ENCODE measurements around the gene HIRA. TPM values are rescaled to one million over a fixed set of nuclear protein-coding genes. Genes with fewer than 3 reads are reported as not detected.
"Not testable (repeated sequence)": the region's sequence is repeated elsewhere in the genome, so short reads cannot be mapped to it uniquely, and the experiment has no call there.

The HIRA gene
- total RNA-seq, 4 donors from 2014 or later = 24.9 to 104 (median 31.8) TPM

DNA sequence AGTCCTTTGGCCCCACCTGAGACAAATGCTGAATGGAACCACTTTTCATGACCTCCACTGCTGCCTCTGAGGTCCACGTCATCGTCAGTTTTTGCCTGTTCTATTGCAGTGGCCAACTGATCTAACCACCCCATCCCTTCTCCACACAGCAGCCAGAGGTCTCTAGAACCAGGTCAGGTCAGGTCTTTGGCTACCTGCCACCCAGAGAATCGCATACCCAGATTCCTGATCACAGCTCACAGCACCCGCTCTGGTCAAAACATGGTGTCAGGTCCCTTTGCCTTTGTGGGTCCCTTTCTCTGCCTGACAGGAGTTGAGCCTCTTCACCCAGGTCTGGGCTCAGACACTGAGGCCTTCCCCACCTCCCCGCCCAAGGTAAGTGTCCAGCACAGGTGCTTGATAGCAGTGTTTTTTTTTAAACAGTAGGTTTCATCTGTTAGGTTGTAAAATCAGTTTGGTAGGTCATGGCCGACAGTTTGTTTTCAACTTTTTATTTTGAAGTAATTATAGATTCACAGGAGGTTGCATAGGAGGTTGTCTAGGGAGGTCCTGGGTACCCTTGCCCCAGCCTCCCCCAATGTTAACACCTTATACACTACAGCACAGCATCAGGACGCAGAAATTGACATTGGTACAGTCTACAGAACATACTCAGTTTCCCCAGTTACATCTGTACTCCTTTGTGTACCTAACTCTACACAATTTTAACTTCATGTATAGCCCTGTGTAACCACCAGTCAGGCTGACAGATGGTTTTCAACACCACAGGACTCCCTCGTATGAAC lies 9.1 kb upstream of the HIRA start:
- Histone ChIP-seq H3K4me1 (peaks cover 0 to 3% (median 0%) of the 10 kb centered on the region in 4 donors), H3K36me3 (peaks cover 0 to 28% (median 0%) of the 10 kb centered on the region in 3 donors), H3K4me3 (no peak overlapping the region), H3K9me3 (no peaks in the 10 kb centered on the region), H3K27ac (no peak overlapping the region), H3K27me3 (no peaks in the 10 kb centered on the region)
- no peak for DNase-seq
- no peak for TF ChIP-seq CTCF (IDR thresholded peaks at IDR 0.05)
- TF ChIP-seq POLR2A (IDR thresholded peaks at IDR 0.05) = no peak

- no peak overlapping the region for H3K4me3 ChIP-seq
- no peaks in the 10 kb centered on the region for H3K27me3 ChIP-seq
- H3K36me3 ChIP-seq = peaks cover 0 to 22% (median 0%) of the 10 kb centered on the region in 3 donors
- H3K27ac ChIP-seq = no peak overlapping the region
- H3K4me1 ChIP-seq = peaks cover 0 to 5% (median 0%) of the 10 kb centered on the region in 4 donors
- no peak for DNase-seq
- no peaks in the 10 kb centered on the region for H3K9me3 ChIP-seq
- TF ChIP-seq POLR2A (IDR thresholded peaks at IDR 0.05) = no peak
- TF ChIP-seq CTCF (IDR thresholded peaks at IDR 0.05) = no peak
These were observed 6.8 kb upstream of the HIRA start for GRCh38 chr22:19438298-19438697.

DNA sequence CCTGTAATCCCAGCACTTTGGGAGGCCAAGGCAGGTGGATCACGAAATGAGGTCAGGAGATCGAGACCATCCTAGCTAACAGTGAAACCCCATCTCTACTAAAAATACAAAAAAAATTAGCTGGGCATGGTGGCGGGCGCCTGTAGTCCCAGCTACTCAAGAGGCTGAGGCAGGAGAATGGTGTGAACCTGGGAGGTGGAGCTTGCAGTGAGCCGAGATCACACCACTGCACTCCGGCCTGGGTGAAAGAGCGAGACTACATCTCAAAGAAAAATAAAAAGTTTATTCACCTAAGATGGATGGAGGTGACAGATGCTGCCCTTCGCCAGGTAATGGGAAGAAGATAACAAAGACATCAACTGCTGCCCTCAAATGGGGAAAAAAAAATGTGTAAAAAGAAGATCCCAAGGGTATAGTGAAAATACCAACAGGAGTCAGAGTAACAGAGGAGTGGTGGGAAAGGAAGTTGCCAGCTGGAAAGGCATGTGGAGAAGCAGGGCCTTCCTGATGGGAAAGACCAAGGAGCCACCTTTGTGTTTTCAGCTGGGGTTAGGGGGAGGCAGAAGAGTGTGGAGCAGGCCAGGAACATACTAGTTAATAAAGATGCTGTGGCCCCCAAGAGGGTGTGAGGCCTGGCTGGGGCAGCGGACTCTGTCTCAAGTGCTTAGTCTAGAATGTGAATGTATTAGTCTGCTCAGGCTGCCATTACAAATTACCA lies 5.1 kb upstream of the HIRA start:
- peaks cover 0 to 21% (median 0%) of the 10 kb centered on the region in 3 donors for H3K36me3 ChIP-seq
- H3K27ac ChIP-seq, H3K9me3 ChIP-seq, H3K4me3 ChIP-seq, DNase-seq, H3K27me3 ChIP-seq, H3K4me1 ChIP-seq: not testable (repeated sequence)

DNA sequence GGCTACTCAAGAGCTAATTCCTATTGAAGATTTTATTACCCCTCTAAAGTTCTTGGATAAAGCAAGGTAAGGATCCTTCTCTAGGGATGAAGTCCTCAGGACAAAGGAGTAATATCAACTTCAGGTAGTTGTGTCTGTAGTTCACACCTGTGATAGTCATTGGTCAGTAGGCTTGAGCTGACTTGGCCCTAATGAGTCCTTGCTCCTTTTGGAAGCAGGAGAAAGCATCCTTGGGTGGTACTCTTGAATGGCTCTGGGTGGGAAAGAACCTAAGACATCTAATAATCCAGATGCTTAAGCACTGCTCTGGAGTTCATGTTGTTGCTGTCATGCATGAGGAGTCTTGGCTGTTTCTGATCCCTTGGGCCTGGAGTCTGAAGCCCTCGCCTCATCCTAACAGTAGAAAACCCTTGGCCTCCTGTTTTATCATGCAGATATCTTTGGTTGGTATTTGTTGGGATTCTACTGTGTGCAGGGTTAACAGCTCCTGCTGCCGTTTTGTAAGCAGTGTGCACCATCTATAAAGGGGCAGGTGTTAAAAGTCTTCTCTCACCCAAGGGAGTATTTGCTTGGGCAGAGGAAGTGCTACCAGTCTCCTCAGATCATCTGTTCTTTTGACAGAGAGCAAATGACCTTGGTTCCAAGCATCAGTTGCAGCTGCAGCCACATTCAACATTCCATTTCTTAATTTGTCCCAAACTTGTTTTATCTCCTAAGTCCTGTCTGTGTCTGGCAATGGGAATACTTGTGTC lies 3.5 kb upstream of the HIRA start:
- Histone ChIP-seq H3K27me3 (no peaks in the 10 kb centered on the region), H3K4me1 (peaks cover 0 to 16% (median 8%) of the 10 kb centered on the region in 4 donors), H3K9me3 (no peaks in the 10 kb centered on the region), H3K36me3 (peaks cover 0 to 21% (median 0%) of the 10 kb centered on the region in 3 donors), H3K4me3 (no peak overlapping the region), H3K27ac (no peak overlapping the region)
- no peak for TF ChIP-seq POLR2A (IDR thresholded peaks at IDR 0.05)
- no peak for TF ChIP-seq CTCF (IDR thresholded peaks at IDR 0.05)
- DNase-seq = no peak

DNA sequence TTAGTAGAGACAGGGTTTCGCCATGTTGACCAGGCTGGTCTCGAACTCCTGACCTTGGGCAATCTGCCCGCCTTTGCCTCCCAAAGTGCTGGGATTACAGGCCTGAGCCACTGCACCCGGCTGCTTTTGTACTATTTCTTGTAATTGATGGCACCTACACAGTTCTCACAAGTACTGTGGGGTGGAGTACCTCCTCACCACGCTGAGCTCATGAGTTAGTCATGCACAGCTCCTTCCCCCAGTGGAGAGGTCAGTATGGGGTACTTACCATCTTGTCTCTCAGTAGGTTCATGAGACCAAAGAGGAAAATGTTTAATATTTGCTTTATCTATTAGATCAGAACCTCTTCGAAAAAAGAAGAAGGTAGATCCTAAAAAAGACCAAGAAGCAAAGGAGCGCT lies 2.9 kb upstream of the HIRA start:
- Histone ChIP-seq H3K36me3 (peaks cover 0 to 21% (median 0%) of the 10 kb centered on the region in 3 donors), H3K9me3 (no peaks in the 10 kb centered on the region), H3K27ac (no peak overlapping the region), H3K27me3 (no peaks in the 10 kb centered on the region), H3K4me3 (no peak overlapping the region), H3K4me1 (peaks cover 0 to 22% (median 9%) of the 10 kb centered on the region in 4 donors)
- TF ChIP-seq CTCF (IDR thresholded peaks at IDR 0.05) (no peak), POLR2A (IDR thresholded peaks at IDR 0.05) (no peak)
- no peak for DNase-seq
